NCI-H446 (cell line): ENCODE measurements around the gene KCNC1.

Source experiments
- DNase-seq, 2 experiments: peaks; one replicate each; lab custom pipeline; 2025; lab: John Stamatoyannopoulos, UW

Gene KCNC1

GRCh38 chr11:17714870-17715269 lies 19.7 kb upstream of the KCNC1 start:
- DNase-seq, result no peak

DNA sequence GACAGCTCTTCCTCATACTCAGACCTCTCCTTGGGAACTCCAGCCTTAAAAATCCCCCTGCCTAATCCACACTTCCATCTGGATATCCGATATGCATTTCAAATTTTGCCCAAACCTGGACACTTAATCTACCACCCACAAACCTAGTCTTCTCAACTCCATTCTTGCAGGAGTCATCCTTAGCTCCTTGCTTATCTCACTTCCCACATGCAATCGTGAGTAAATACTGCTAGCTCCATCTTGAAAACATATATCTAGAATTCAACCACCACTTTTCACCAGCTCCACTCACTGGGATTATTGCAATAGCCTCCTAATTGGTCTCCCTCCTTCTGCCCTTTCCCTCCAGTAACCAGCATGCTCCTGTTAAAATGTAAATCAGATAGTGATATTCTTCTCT lies 17.8 kb upstream of the KCNC1 start:
- no peak for DNase-seq

DNA sequence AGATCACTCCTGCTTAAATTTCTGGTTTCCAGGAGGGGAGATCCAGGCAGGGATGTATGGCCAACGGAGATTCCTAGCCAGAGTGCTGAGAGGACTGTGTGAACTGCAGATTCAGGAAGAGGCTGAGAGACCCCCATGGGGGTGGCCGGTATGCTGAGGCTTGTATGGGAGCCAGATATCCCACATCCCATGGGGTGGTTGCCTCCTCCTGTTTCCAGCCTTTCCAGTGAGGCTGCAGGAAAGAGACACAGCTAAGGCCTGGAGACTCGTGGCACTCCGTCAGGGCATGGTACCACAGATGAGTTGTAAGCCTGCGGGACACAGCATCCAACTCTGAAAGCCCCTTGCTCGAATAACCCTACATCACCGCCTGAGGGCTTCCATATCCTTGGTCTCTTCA lies 16.6 kb upstream of the KCNC1 start:
- no peak for DNase-seq

- no peak for DNase-seq
Observed at GRCh38 chr11:17718510-17718962, 16.0 kb upstream of the KCNC1 start.

DNA sequence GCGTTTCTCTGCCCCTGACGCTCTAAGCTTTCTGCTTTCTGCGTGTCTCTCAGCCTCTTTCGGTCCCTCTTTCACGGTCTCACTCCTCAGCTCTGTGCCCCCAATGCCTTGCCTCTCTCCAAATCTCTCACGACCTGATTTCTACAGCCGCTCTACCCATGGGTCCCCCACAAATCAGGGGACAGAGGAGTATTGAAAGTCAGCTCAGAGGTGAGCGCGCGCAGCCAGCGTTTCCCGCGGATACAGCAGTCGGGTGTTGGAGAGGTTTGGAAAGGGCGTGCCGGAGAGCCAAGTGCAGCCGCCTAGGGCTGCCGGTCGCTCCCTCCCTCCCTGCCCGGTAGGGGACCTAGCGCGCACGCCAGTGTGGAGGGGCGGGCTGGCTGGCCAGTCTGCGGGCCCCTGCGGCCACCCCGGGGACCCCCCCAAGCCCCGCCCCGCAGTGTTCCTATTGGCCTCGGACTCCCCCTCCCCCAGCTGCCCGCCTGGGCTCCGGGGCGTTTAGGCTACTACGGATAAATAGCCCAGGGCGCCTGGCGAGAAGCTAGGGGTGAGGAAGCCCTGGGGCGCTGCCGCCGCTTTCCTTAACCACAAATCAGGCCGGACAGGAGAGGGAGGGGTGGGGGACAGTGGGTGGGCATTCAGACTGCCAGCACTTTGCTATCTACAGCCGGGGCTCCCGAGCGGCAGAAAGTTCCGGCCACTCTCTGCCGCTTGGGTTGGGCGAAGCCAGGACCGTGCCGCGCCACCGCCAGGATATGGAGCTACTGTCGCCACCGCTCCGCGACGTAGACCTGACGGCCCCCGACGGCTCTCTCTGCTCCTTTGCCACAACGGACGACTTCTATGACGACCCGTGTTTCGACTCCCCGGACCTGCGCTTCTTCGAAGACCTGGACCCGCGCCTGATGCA lies 15.3 kb upstream of the KCNC1 start, which contains the start of gene MYOD1:
Gene MYOD1 (plus strand): TSS at position 544 of the 910 bp plus-strand sequence. CDS start 212 bp downstream, at position 756.
- no peak for DNase-seq

- DNase-seq, result no peak
Observed at GRCh38 chr11:17719938-17720795, 14.4 kb upstream of the KCNC1 start.

- no peak for DNase-seq
Observed at GRCh38 chr11:17720796-17721171, 13.8 kb upstream of the KCNC1 start.

GRCh38 chr11:17721242-17721999 lies 13.2 kb upstream of the KCNC1 start:
- DNase-seq, result no peak

GRCh38 chr11:17722000-17722643 lies 12.5 kb upstream of the KCNC1 start:
- peak in 1 of 2 experiments; percentile 16 for DNase-seq

DNA sequence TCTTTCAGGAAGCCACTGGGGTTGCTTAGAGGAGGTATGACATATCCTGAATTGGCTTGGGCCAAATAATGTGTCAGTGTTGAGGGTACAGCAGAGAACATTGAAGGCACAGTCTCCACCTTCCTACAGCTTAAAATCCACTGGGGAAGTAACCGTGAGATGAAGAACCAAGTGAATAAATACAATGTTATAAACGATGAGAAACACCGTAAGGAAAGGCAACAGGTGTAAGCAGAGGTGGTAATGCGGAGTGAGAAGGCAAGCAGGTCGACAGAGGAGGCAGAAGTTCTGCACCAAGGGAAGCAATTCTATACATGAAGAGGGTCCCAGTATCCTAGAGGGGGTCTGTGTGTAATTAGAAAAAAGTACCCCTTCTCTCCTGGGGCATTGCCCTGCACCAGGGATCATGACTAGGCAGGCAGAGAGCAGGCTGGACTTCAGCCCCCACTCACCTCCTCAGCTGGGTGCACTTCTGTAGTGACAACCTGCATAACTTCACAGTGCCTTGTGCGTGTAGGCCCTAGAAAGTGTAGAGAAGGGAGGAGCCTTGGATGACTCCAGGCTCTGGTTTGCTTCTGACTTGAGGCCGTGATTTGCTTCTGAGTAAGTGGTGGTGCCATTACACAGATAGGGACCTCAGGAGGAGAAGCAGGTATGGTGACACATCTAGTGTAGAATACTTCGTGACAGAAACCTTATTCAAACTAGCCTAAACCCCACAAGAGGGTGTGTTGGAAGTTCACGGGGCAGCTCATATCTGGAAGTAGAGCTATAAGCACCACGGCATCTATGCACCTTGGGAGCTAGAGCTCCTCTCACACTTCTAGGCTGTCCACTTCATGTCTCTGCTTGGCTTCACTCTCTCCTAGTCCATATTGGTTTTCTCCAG lies 10.3 kb upstream of the KCNC1 start:
- no peak for DNase-seq

DNA sequence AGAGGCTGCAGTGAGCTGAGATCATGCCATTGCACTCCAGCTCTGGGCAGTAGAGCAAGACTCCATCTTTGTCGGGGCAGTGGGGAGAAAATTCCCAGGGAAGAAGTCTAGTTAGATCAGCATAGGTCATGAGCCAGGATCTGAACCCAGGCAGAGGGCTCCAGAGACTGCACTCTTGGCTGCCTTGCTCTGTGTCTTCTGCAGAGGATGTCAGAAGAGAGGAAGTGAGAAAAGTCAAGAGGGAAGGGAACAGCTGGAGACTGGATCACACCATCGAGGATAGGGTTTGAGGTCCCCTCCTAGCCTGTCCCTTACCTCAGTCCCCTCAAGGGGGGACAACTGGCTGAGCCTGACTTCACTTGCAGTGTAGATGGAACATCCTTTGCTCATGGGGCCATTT lies 9.4 kb upstream of the KCNC1 start:
- no peak for DNase-seq

GRCh38 chr11:17730137-17730536 lies 4.4 kb upstream of the KCNC1 start:
- DNase-seq, result no peak

GRCh38 chr11:17730608-17731462 lies 3.7 kb upstream of the KCNC1 start:
- DNase-seq, result peak; percentile 95 to 97

DNA sequence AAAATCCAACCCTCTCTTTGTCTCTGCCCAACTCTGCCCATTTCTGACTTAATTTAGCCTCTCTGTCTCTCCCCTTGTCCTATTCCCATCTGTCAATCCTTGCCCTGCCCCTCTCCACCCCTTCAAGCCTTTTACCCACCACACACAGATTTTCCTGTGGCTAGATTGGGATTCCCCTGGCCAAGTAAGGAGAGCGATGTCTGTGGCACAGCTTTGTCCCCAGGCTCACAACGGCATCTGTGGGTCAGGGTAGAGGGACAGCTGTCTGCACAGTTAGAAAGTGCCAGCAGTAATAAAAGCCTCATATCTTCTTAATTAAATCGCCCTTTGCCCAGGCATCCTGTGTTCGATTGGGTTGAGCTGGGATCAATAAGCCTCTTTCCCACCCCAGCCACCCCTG lies 1.3 kb upstream of the KCNC1 start:
- DNase-seq, result no peak

GRCh38 chr11:17734986-17735817 lies 621 bp downstream of the KCNC1 start:
- peak in 1 of 2 experiments; percentile 55 for DNase-seq

- DNase-seq, result peak; percentile 13 to 26
Observed at GRCh38 chr11:17735818-17736578, 1.4 kb downstream of the KCNC1 start.

DNA sequence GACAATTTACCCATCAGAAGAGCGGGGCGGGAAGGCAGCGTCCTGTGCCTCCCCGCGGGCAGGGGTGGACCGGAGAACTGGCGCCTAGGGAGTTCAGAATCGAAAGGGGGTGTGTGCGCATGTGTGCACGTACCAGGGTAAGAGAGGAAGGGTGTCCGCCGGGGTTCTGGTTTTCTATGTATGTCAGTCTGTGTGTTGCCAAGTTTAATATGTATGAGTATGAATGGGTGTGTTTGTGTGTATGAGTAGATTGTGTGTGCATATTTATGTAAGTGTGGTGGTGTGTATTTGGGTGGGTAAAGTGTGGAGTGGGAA lies 2.0 kb downstream of the KCNC1 start:
- DNase-seq, result no peak
